Measurements from ENCODE around the gene TTC39A.

DNA sequence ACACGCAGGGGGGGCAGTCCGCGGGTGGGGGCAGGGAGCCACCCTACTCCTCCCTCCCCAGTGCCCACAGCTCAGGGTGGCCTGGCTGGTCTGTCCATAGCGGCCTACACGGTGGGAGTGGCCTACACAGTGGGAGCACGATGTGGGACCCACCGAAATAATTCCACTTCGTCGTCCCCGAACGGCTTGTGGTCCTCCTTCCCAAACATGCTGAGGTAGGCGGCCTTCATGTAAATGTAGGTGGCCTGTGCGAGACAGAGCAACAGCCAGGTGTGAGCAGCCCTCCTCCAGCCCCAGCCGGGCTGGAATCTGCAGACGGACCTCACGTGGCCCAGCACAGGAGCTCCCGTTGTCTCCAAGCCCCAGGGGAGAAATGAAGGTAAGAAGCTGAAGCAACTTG is 34.4 kb downstream of the TTC39A start:
- TF ChIP-seq, protein P1, sequence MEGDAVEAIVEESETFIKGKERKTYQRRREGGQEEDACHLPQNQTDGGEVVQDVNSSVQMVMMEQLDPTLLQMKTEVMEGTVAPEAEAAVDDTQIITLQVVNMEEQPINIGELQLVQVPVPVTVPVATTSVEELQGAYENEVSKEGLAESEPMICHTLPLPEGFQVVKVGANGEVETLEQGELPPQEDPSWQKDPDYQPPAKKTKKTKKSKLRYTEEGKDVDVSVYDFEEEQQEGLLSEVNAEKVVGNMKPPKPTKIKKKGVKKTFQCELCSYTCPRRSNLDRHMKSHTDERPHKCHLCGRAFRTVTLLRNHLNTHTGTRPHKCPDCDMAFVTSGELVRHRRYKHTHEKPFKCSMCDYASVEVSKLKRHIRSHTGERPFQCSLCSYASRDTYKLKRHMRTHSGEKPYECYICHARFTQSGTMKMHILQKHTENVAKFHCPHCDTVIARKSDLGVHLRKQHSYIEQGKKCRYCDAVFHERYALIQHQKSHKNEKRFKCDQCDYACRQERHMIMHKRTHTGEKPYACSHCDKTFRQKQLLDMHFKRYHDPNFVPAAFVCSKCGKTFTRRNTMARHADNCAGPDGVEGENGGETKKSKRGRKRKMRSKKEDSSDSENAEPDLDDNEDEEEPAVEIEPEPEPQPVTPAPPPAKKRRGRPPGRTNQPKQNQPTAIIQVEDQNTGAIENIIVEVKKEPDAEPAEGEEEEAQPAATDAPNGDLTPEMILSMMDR (IDR thresholded peaks at IDR 0.05): no peak
- TF ChIP-seq POLR2AphosphoS5 (IDR thresholded peaks at IDR 0.05) (no peak), POLR2A (IDR thresholded peaks at IDR 0.05) (no peak)
